Dermis microvascular lymphatic vessel endothelial cell (primary cell): ENCODE data around the gene SPAM1. TPM values are rescaled to one million over a fixed set of nuclear protein-coding genes. Genes with fewer than 3 reads are reported as not detected.
"Not testable (repeated sequence)": the region's sequence is repeated elsewhere in the genome, so short reads cannot be mapped to it uniquely, and the experiment has no call there.

Experiments
- DNase-seq, 2 donors: peaks; one replicate each; pipeline versions ENCODE4 v3.0.0 to v3.0.0-alpha.2; 2010; ENCODE audit warnings: low read depth in 2 of 2
- total RNA-seq: library from RNA; depleted of rRNA; stranded (reverse); fragments of >200 nt; gene quantifications from 2 replicates; pipeline ENCODE4 v1.2.1, GENCODE V29; 2014

SPAM1 gene
- total RNA-seq, result not detected in 2 replicates

GRCh38 chr7:123924941-123925340, at the start of gene SPAM1:
SPAM1 (plus strand) TSS chr7:123925241; CDS start chr7:123953571, 28,330 bp downstream.
- no peak for DNase-seq

- peak in 1 of 2 donors; percentile 53 for DNase-seq
Measured at GRCh38 chr7:123876557-123877256, 48.3 kb upstream of the SPAM1 start.

- DNase-seq, result no peak
Measured at GRCh38 chr7:123879628-123880027, 45.4 kb upstream of the SPAM1 start.

GRCh38 chr7:123881300-123881699, 43.7 kb upstream of the SPAM1 start:
- no peak for DNase-seq

- no peak for DNase-seq
Measured at GRCh38 chr7:123883154-123883553, 41.9 kb upstream of the SPAM1 start.

GRCh38 chr7:123888192-123888591, 36.8 kb upstream of the SPAM1 start:
- no peak for DNase-seq

- not testable (repeated sequence) for DNase-seq
Measured at GRCh38 chr7:123894753-123895152, 30.3 kb upstream of the SPAM1 start.

GRCh38 chr7:123901101-123901500, 23.9 kb upstream of the SPAM1 start:
- no peak for DNase-seq

GRCh38 chr7:123905714-123906113, 19.3 kb upstream of the SPAM1 start:
- no peak for DNase-seq

GRCh38 chr7:123916240-123916724, 8.8 kb upstream of the SPAM1 start:
- peak in 1 of 2 donors; percentile 29 for DNase-seq

- DNase-seq, result no peak
Measured at GRCh38 chr7:123917878-123918277, 7.2 kb upstream of the SPAM1 start.

GRCh38 chr7:123918309-123918708, 6.7 kb upstream of the SPAM1 start:
- DNase-seq, result no peak

- DNase-seq, result no peak
Measured at GRCh38 chr7:123923599-123923998, 1.4 kb upstream of the SPAM1 start.

GRCh38 chr7:123929107-123929506, 4.1 kb downstream of the SPAM1 start:
- DNase-seq, result no peak

GRCh38 chr7:123929655-123930054, 4.6 kb downstream of the SPAM1 start:
- DNase-seq, result no peak

GRCh38 chr7:123935436-123936381, 10.7 kb downstream of the SPAM1 start:
- DNase-seq, result no peak

- DNase-seq, result no peak
Measured at GRCh38 chr7:123936388-123936787, 11.3 kb downstream of the SPAM1 start.

- DNase-seq, result no peak
Measured at GRCh38 chr7:123939784-123940183, 14.7 kb downstream of the SPAM1 start.

GRCh38 chr7:123941391-123942180, 16.5 kb downstream of the SPAM1 start:
- no peak for DNase-seq

- no peak for DNase-seq
Measured at GRCh38 chr7:123944395-123944794, 19.4 kb downstream of the SPAM1 start.

- DNase-seq, result no peak
Measured at GRCh38 chr7:123945938-123946337, 20.9 kb downstream of the SPAM1 start.

- no peak for DNase-seq
Measured at GRCh38 chr7:123948136-123948535, 23.1 kb downstream of the SPAM1 start.
